RWPE1 (cell line): ENCODE measurements around the gene PARVA.
"Not testable (repeated sequence)": the region's sequence is repeated elsewhere in the genome, so short reads cannot be mapped to it uniquely, and the experiment has no call there.

ENCODE experiments used
- CTCF ChIA-PET: fragments of 350-600 bp; sonication (Branson Sonifier 250); formaldehyde crosslinking; extraction: SDS; loops from one replicate; lab custom pipeline; 2021; lab: Yijun Ruan, JAX
- POLR2A ChIA-PET: fragments of 400-600 bp; formaldehyde crosslinking; extraction: SDS; loops from one replicate; lab custom pipeline; 2020; ENCODE audit warnings: antibody characterized with exemption; ENCODE audit not compliant: low non-redundant PET; lab: Yijun Ruan, JAX
- DNase-seq: peaks from one replicate; pipeline ENCODE4 v3.0.0; 2012; ENCODE audit warnings: low spot score
- H3K27ac ChIP-seq: fragments of 450-650 bp; 2 replicates; pipeline ENCODE4 v1.5.1; 2017
- CTCF ChIP-seq: fragments of 450-650 bp; conservative IDR thresholded peaks from 2 replicates; pipeline ENCODE4 v1.5.1; 2017; ENCODE audit warnings: low read depth, mild to moderate bottlenecking

The PARVA gene

DNA sequence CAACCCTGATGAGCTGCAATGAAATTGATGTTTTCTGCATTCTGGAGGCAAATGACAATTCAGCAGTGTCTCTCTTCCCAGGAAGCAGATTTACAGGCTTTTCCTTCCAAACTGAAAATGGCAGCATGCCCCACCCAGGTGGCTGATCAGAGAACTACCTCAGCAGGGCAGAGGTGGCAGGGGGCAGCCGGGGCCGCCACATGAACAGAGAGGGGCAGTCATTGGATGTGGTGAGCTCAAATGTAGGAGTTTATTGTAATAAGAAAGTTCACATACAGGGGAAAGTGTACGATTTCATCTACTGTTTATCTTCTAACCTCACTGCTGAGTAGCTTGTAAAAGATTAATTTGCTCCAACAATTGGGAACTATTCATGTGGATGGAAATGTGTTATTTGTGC lies 15.7 kb upstream of the PARVA start:
- no peak for DNase-seq
- ChIA-PET CTCF (interaction anchor here (0.6 kb wide), 1 partner anchor 671 kb away, joined by 3 read pairs; no protein-coding TSS in a partner anchor), POLR2A (no interaction called here)
- no peak for TF ChIP-seq CTCF
- no peak overlapping the region for H3K27ac ChIP-seq

DNA sequence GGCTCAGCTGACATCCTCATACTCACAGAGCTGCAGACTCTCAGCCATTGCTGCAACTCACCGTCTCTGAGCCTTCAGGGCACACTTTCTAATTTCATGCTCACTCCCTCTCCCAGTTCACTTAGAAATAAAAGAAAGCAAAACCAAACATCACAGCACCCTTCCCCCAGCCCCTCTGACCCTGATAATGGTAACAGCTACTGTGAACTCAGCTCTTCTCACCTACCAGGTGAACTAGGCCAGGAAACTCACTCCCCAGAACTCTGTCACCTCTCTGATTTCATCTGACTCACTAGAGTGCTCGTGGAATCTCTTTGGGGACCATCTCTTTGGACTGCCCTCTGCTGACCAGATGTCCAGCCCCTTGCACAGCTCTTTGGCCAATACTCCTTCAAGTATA lies 14.5 kb upstream of the PARVA start:
- POLR2A ChIA-PET, result no interaction called here
- no peak for DNase-seq
- CTCF ChIA-PET, result interaction anchor here (0.6 kb wide), 1 partner anchor 488 kb away, joined by 3 read pairs; no protein-coding TSS in a partner anchor

DNA sequence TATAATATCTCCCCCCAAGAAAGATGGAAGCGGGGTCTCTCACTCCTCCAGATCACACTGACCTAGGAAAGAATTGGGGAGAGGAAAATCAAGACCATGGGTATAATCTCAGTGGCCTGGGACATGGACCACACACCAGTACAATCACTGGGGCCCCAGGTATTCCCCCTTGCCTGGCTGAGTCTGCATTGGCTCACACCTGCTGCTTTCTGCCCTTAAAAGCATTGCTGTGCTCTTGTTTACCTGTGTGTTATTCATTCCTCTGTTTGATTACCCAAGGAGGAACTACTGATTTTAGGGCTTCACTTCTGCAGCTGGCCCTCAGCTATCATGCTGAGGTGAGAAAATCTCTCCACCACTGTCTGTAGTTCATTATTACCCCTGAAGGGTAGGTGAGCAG lies 14.0 kb upstream of the PARVA start:
- POLR2A ChIA-PET, result no interaction called here
- CTCF ChIA-PET, result interaction anchor here (0.6 kb wide), 2 partner anchors 33 to 487 kb away, joined by 3 to 6 read pairs; no protein-coding TSS in a partner anchor
- no peak for DNase-seq
- no peak for TF ChIP-seq CTCF
- H3K27ac ChIP-seq, result no peak overlapping the region

More for the DNA sequence above, 14.5 kb upstream of the PARVA start:
- TF ChIP-seq CTCF, result no peak
- H3K27ac ChIP-seq, result no peak overlapping the region

DNA sequence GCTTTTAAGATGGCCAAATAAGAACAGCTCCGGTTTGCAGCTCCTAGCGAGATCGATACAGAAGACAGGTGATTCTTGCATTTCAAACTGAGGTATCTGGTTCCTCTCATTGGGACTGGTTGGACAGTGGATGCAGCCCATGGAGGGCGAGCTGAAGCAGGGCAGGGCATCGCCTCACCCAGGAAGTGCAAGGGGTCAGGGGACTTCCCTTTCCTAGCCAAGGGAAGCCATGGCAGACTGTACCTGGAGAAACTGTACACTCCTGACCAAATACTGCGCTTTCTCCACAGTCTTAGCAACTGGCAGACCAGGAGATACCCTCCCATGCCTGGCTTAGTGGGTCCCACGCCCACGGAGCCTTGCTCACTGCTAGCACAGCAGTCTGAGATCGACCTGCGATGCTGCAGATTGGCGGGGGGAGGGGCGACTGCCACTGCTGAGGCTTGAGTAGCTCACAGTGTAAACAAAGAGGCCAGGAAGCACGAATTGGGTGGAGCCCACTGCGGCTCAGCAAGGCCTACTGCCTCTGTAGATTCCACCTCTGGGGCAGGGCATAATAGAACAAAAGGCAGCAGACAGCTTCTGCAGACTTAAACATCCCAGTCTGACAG lies 11.3 kb upstream of the PARVA start:
- DNase-seq, H3K27ac ChIP-seq, POLR2A ChIA-PET, CTCF ChIA-PET: not testable (repeated sequence)

- CTCF ChIA-PET, DNase-seq, H3K27ac ChIP-seq, POLR2A ChIA-PET: not testable (repeated sequence)
Measured at GRCh38 chr11:12367057-12367456, 10.3 kb upstream of the PARVA start.

DNA sequence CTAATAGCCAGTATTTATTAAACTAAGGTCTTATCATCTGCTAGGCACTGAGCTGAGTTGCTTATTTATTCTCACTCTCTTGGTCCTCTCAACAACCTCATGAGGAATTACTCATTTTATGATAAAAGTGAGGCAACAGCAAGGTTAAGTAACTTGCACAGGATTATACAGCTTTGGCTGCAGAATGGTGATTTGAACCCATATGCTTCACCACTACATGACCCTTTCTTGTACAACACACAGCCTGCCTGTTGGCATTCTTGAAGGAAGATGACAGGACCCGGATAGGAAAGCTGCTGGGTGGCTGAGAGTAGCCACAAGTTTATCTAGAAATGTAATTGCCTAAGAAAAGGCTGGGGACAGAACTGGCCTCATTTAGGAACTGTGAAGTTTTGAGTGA lies 5.3 kb upstream of the PARVA start:
- no peak for DNase-seq
- no peak overlapping the region for H3K27ac ChIP-seq
- CTCF ChIA-PET, result no interaction called here
- POLR2A ChIA-PET, result no interaction called here
- TF ChIP-seq CTCF, result no peak

DNA sequence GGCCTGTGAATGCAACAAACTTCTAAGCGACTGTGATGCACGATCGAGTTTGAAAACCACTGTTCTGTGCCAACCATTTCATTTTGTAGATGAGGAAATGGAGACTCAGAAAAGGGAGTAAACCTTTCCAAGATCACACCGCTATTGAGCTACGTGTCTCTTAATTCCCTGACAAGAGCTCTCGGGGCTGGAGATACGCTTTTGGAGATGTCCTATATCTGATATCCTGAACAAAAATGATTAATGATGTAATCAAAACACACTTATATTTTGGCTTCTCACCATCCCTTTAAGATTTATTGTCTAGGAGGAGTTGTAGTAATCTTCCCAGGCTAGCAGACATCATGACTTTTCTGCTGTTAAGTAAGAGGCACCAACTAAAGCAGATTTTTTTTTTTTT lies 1.7 kb upstream of the PARVA start:
- no peak for DNase-seq
- no peak overlapping the region for H3K27ac ChIP-seq
- ChIA-PET CTCF (no interaction called here), POLR2A (no interaction called here)
- TF ChIP-seq CTCF, result no peak
